ENCODE measurements around the gene UBE2R2.

UBE2R2 gene

GRCh38 chr9:33905137-33905536 lies 88.2 kb downstream of the UBE2R2 start:
- CTCF ChIA-PET: interaction anchor here (0.7 to 1.4 kb wide), 4 partner anchors 9 to 101 kb away, joined by 3 to 4 read pairs (median 4); no protein-coding TSS in a partner anchor
- no peak for TF ChIP-seq CTCF (IDR thresholded peaks at IDR 0.05; ENCODE audit: insufficient read depth, low read length, missing control alignments)
- H3K4me3 ChIP-seq (ENCODE audit: low read depth, low read length): no peak overlapping the region
- POLR2A ChIA-PET: interaction anchor here (1.2 kb wide), 1 partner anchor 9 kb away, joined by 5 read pairs; no protein-coding TSS in a partner anchor
- DNase-seq (ENCODE audit: low read depth, low spot score): no peak

GRCh38 chr9:33906769-33907168 lies 89.8 kb downstream of the UBE2R2 start:
- ChIA-PET POLR2A (interaction anchor here (0.9 kb wide), 1 partner anchor 8 kb away, joined by 5 read pairs; no protein-coding TSS in a partner anchor), CTCF (interaction anchor here (1.1 to 2.0 kb wide), 2 partner anchors 14 to 92 kb away, joined by 5 to 9 read pairs; no protein-coding TSS in a partner anchor)
- H3K4me3 ChIP-seq (ENCODE audit: low read depth, low read length): no peak overlapping the region
- DNase-seq (ENCODE audit: low read depth, low spot score): no peak
- TF ChIP-seq CTCF (IDR thresholded peaks at IDR 0.05; ENCODE audit: insufficient read depth, low read length, missing control alignments): no peak

DNA sequence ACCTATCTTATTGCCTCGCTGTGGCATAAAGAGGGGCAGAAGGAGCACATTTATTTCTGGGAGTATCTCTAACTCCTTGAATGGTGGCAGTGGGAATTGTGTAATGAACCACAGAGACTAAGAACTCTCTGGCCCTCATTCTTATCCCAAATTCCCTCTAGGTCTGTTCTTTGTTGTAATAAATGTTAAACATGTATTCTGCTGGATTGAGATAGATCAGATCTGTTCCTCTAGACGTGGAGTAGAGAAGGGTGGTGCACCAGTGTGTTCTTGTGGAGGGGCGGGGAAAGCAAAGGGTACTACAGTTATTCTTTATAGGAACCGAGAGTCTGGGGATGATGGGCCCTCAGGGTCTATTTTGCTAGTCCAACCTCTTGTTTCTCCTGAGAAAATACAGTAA lies 90.4 kb downstream of the UBE2R2 start:
- CTCF ChIA-PET: interaction anchor here (0.8 to 2.0 kb wide), 4 partner anchors 11 to 93 kb away, joined by 3 to 9 read pairs (median 4); no protein-coding TSS in a partner anchor
- no peak for TF ChIP-seq CTCF (IDR thresholded peaks at IDR 0.05; ENCODE audit: insufficient read depth, low read length, missing control alignments)

DNA sequence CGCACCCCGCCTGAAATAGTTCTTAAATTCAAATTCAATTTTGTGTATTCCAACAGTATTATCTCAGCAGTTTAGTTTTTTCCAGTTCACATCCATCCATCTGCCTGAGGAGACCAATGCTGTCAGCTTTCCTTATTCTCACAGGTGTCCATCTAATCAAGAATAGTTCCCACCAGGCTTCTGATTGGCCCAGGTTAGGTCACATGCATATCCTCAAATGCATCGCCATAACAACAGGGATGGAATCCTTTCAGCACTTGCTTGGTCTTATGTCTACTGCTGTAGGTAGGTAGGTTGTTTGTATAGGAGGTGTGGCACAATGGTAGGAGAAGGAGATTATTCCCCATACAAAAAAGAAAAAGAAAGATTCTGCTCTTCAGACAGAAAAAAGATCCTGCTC lies 91.2 kb downstream of the UBE2R2 start:
- POLR2A ChIA-PET: no interaction called here
- H3K4me3 ChIP-seq (ENCODE audit: low read depth, low read length): no peak overlapping the region
- CTCF ChIA-PET: interaction anchor here (0.8 to 2.0 kb wide), 3 partner anchors 11 to 94 kb away, joined by 3 to 9 read pairs (median 4); no protein-coding TSS in a partner anchor
- no peak for DNase-seq (ENCODE audit: low read depth, low spot score)
- TF ChIP-seq CTCF (IDR thresholded peaks at IDR 0.05; ENCODE audit: insufficient read depth, low read length, missing control alignments): no peak

More for the DNA sequence above, 90.4 kb downstream of the UBE2R2 start:
- DNase-seq (ENCODE audit: low read depth, low spot score): no peak
- H3K4me3 ChIP-seq (ENCODE audit: low read depth, low read length): no peak overlapping the region
- POLR2A ChIA-PET: no interaction called here

- ChIA-PET POLR2A (no interaction called here), CTCF (interaction anchor here (1.3 to 1.7 kb wide), 2 partner anchors 16 to 94 kb away, joined by 4 to 5 read pairs; no protein-coding TSS in a partner anchor)
- no peak for DNase-seq (ENCODE audit: low read depth, low spot score)
- H3K4me3 ChIP-seq (ENCODE audit: low read depth, low read length): no peak overlapping the region
- no peak for TF ChIP-seq CTCF (IDR thresholded peaks at IDR 0.05; ENCODE audit: insufficient read depth, low read length, missing control alignments)
Observed at GRCh38 chr9:33908749-33909148, 91.8 kb downstream of the UBE2R2 start.

GRCh38 chr9:33913541-33913940 lies 96.6 kb downstream of the UBE2R2 start:
- no peak for DNase-seq (ENCODE audit: low read depth, low spot score)
- CTCF ChIA-PET: interaction anchor here (0.9 to 3.4 kb wide), 7 partner anchors 9 to 103 kb away, joined by 3 to 28 read pairs (median 4); no protein-coding TSS in a partner anchor
- no peak for TF ChIP-seq CTCF (IDR thresholded peaks at IDR 0.05; ENCODE audit: insufficient read depth, low read length, missing control alignments)
- H3K4me3 ChIP-seq (ENCODE audit: low read depth, low read length): no peak overlapping the region
- POLR2A ChIA-PET: no interaction called here
